NB4 (cell line): ENCODE data around the gene HDGF.

Source experiments
- POLR2A ChIP-seq: IDR thresholded peaks from 2 replicates; pipeline ENCODE4 v1.6.1; 2011; ENCODE audit warnings: mild to moderate bottlenecking; ENCODE audit not compliant: insufficient read length; ENCODE audit errors: extremely low read depth
- TF ChIP-seq, protein P1 (sequence below): IDR thresholded peaks from one replicate; pipeline ENCODE4 v1.5.1; 2012; ENCODE audit warnings: low read depth, low read length

DNA sequence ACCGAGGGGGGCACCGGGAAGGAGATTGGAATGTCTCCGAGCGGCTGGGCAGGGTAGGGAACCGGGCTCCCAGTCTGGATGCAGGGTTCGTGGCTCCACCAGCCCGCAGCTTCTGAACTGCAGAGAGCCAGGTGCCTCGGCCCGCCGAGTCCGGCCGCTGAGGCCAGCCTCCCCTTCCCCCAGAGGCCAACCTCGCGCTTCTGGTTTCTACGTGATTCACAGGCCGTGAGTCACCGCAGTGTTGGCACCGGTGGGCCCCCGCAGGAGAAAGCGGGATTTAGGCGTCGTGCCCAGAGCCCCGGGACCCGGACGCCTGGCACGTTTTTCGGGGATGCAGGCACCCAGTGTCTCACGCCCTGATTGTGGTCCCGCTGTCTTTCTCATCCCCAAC is 46.5 kb downstream of the HDGF start:
- TF ChIP-seq, protein P1, sequence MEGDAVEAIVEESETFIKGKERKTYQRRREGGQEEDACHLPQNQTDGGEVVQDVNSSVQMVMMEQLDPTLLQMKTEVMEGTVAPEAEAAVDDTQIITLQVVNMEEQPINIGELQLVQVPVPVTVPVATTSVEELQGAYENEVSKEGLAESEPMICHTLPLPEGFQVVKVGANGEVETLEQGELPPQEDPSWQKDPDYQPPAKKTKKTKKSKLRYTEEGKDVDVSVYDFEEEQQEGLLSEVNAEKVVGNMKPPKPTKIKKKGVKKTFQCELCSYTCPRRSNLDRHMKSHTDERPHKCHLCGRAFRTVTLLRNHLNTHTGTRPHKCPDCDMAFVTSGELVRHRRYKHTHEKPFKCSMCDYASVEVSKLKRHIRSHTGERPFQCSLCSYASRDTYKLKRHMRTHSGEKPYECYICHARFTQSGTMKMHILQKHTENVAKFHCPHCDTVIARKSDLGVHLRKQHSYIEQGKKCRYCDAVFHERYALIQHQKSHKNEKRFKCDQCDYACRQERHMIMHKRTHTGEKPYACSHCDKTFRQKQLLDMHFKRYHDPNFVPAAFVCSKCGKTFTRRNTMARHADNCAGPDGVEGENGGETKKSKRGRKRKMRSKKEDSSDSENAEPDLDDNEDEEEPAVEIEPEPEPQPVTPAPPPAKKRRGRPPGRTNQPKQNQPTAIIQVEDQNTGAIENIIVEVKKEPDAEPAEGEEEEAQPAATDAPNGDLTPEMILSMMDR, result no peak
- TF ChIP-seq POLR2A, result no peak
